HG03039 (cell line): Measurements from ENCODE around the gene NPC2.
"Not testable (repeated sequence)": the region's sequence is repeated elsewhere in the genome, so short reads cannot be mapped to it uniquely, and the experiment has no call there.

Source experiments
- ATAC-seq: cut with Tn5 transposase; IDR thresholded peaks from one replicate; pipeline ENCODE4 v1.9.1; 2021; ENCODE audit warnings: mild to moderate bottlenecking, moderate library complexity; ENCODE audit not compliant: unreplicated experiment

The NPC2 gene

GRCh38 chr14:74472601-74473000 is 20.5 kb downstream of the NPC2 start:
- no peak for ATAC-seq

GRCh38 chr14:74469548-74470518 is 23.3 kb downstream of the NPC2 start:
- ATAC-seq, result no peak

GRCh38 chr14:74468513-74468912 is 24.6 kb downstream of the NPC2 start:
- ATAC-seq, result no peak

DNA sequence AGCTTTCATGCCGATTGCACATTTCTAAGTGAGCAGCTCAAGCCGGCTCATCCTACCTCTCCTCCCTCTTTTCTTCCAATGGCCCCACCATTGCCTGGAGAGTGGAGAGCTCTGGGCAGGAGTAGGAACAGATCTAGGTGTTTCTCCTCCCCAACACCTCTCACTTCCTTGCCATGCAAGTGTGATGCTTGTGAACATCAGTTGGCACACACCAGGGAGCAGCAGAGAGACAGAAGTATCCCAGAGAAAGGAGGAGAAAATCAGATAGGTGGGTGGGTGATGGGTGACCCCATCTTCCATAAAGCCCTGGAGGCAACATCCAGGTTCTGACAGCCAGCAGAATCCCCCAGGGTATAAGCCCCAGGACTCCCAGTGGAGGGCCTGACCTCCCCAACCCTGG is 27.8 kb downstream of the NPC2 start:
- ATAC-seq, result no peak

DNA sequence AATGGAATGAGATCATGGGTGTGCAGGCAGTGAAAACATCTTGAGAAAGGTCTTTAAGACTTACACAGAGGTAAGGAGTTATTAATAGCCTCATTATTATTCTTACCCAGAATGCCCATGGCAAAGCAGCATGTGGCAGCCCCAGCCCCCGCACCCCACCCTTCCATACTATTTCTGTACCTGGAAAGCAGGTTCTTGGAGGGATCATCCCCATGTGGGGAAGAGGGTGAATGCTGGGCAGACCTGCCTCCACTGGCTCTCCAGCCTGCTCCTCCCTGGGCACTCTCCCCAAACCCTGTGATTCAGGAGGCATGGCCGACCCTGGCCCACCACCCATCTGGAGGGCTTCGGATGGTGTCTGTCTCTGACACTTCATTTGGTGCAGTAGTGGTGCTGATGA is 28.3 kb downstream of the NPC2 start:
- no peak for ATAC-seq

DNA sequence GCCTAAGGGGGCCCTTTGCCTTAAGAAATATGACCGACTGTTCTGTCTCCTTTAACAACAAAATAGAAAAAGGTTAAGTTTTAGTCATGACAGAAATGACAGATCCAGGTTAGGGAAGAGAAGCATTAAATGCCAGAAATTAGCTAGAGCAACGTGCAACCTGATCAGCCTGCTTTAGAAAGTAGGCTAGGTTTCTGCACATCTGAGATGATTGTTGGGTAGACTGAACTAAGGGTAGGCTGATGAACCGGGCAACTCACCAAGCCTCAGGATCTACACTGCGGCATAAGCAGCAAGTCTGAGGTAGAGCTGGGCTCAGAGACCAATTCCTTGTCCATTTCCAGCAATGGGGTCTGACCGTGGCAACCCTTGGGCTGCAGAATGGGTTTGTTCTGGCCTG is 29.4 kb downstream of the NPC2 start:
- ATAC-seq, result no peak

- ATAC-seq, result no peak
These were observed 30.1 kb downstream of the NPC2 start for GRCh38 chr14:74462993-74463392.

- ATAC-seq, result no peak
These were observed 33.1 kb downstream of the NPC2 start for GRCh38 chr14:74459976-74460375.

DNA sequence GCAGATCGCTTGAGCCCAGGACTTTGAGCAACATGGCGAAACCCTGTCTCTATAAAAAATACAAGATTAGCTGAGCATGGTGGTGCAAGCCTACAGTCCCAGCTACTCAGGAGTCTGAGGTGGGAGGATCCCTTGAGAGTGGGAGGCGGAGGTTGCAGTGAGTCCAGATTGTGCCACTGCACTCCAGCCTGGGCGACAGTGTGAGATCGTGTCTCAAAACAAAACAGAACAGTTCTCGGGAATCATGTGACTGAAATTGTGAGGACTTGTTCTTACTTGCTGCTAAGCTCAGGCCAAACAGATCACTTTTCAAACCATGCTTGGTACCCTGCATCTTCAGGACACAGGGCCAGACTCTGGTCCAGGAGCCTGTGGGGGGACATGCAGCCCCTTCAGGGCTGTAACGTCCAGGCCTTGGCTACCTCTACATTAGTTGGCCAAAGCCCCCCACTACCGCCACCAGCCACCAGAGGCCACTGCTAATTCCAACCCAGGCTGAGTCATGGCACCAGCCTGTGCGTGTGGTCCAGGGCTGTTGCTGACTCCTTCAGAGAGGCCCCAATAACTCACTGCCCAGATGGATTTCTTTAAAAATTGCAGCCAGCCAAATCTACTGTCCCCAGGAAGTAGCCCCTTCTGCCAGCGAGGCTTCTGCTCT is 33.7 kb downstream of the NPC2 start:
- no peak for ATAC-seq

GRCh38 chr14:74457565-74457895 is 35.6 kb downstream of the NPC2 start:
- ATAC-seq, result no peak

GRCh38 chr14:74456684-74457564 is 36.2 kb downstream of the NPC2 start:
- ATAC-seq, result no peak

- not testable (repeated sequence) for ATAC-seq
These were observed 38.7 kb downstream of the NPC2 start for GRCh38 chr14:74454397-74454796.

GRCh38 chr14:74444866-74445265 is 48.2 kb downstream of the NPC2 start:
- no peak for ATAC-seq

- no peak for ATAC-seq
These were observed 50.3 kb downstream of the NPC2 start for GRCh38 chr14:74442757-74443156.

GRCh38 chr14:74441113-74441512 is 52.0 kb downstream of the NPC2 start:
- no peak for ATAC-seq

GRCh38 chr14:74438351-74438915 is 54.7 kb downstream of the NPC2 start:
- ATAC-seq, result no peak

DNA sequence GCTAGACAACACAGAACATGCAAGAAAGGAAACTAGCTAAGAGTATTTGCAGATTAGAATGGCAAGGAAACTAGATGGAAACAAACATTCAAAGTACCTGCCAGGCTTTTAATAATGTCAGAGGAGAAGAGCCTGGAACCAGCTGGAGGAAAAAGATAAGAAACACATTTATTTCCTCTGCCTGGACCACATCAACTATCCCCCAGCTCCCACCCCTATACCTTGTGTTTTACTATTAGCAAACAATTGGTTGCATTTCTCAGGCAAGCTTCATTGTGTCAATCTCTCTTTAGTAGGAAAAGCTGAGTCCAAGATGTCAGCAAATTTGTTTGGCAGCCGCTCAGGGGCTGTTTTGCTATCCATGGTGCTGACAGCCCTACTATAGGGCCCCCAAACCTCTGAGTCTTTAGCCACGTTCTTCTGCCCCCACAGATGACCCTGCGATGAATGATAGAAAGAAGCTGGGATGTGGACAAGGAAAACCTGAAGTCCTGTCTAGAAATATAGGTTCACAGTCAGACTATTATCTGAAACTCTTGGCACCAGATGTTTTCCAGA is 55.5 kb downstream of the NPC2 start:
- no peak for ATAC-seq

DNA sequence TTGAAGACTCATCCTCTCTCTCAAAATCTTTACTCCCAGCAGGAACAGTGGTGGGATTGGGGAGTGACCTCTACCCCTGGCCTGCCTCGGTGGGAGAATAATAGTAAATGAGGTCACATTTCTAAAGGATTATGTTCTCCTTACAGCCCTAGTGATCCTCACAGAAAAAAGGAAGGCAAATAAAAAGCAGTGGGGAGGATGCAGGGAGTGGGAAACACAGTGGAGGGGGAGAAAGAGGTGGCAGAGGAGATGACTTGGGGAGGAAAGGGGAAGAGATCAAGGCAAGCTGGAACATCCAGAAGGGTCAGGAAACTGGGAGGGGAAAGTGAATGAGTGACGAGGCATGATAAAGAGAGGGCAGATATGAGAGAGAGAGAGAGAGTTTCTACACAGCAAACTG is 58.8 kb downstream of the NPC2 start:
- ATAC-seq, result no peak

GRCh38 chr14:74429991-74430390 is 63.1 kb downstream of the NPC2 start:
- no peak for ATAC-seq
